K562 (cell line): ENCODE data around the gene SHB. TPM values are rescaled to one million over a fixed set of nuclear protein-coding genes. Genes with fewer than 3 reads are reported as not detected.

Source experiments
- ATF3 ChIP-seq, 2 experiments: fragments of 450-650 bp in 1 of 2; sonication (generic) in 1 of 2; formaldehyde crosslinking in 1 of 2; IDR thresholded peaks in 1 of 2; conservative IDR thresholded peaks in 1 of 2; 2 replicates each; pipeline versions ENCODE4 v1.6.1 to v1.8.1; 2016 to 2023; ENCODE audit warnings: mild to moderate bottlenecking in 2 of 2, moderate library complexity in 2 of 2, inconsistent platforms in 1 of 2, missing genetic modification reagents in 1 of 2
- ATF7 ChIP-seq: fragments of 450-650 bp; IDR thresholded peaks from 2 replicates; pipeline ENCODE4 v1.7.1; 2014; ENCODE audit warnings: mild to moderate bottlenecking, moderate library complexity
- FOSL1 ChIP-seq: fragments of 200-800 bp; sonication (Bioruptor generic); conservative IDR thresholded peaks from 2 replicates; pipeline ENCODE4 v1.6.1; 2016; ENCODE audit warnings: missing genetic modification characterization, missing compliant biosample characterization
- HDAC1 ChIP-seq, 2 experiments: fragments of 450-650 bp; IDR thresholded peaks; 2 replicates each; pipeline ENCODE4 v1.6.1; 2016 to 2017; ENCODE audit warnings: inconsistent platforms in 1 of 2, mild to moderate bottlenecking in 1 of 2, moderate library complexity in 1 of 2
- MAX ChIP-seq: sonication (generic); formaldehyde crosslinking; IDR thresholded peaks from 2 replicates; pipeline ENCODE4 v1.9.0; 2022; ENCODE audit warnings: mild to moderate bottlenecking, missing genetic modification reagents
- MAZ ChIP-seq, 2 experiments: fragments of 450-650 bp in 1 of 2; sonication (generic) in 1 of 2; formaldehyde crosslinking; IDR thresholded peaks in 1 of 2; conservative IDR thresholded peaks in 1 of 2; 2 replicates each; pipeline versions ENCODE4 v1.4.0 to v1.5.0; 2020; ENCODE audit warnings: mild to moderate bottlenecking in 1 of 2, missing genetic modification reagents in 1 of 2
- MEF2D ChIP-seq: conservative IDR thresholded peaks from 2 replicates; pipeline ENCODE4 v1.6.1; 2016; ENCODE audit warnings: low read depth, missing genetic modification characterization, missing compliant biosample characterization
- NCOA1 ChIP-seq: fragments of 450-650 bp; IDR thresholded peaks from 2 replicates; pipeline ENCODE4 v1.6.1; 2016; ENCODE audit warnings: low read depth
- OTX1 ChIP-seq: fragments of 450-650 bp; formaldehyde crosslinking; IDR thresholded peaks from 2 replicates; pipeline ENCODE4 v1.4.0; 2022; ENCODE audit warnings: mild to moderate bottlenecking
- PATZ1 ChIP-seq: fragments of 250-450 bp; sonication (Bioruptor Pico); IDR thresholded peaks from 2 replicates; pipeline ENCODE4 v1.5.0; 2020; ENCODE audit warnings: mild to moderate bottlenecking, borderline replicate concordance
- PRPF4 ChIP-seq: fragments of 200-400 bp; formaldehyde crosslinking; IDR thresholded peaks from one replicate; pipeline ENCODE4 v1.6.1; 2017; ENCODE audit warnings: low read length, low read depth, mild to moderate bottlenecking; ENCODE audit not compliant: insufficient read depth, poor library complexity, severe bottlenecking
- RREB1 ChIP-seq: fragments of 250-450 bp; sonication (Bioruptor Pico); IDR thresholded peaks from 2 replicates; pipeline ENCODE4 v1.4.0; 2020
- SIX5 ChIP-seq, 2 experiments: IDR thresholded peaks; 2 replicates each; pipeline ENCODE4 v1.6.1; 2011; ENCODE audit warnings: low read length in 2 of 2, borderline replicate concordance in 1 of 2, low read depth in 1 of 2, mild to moderate bottlenecking in 1 of 2, moderate library complexity in 1 of 2; ENCODE audit not compliant: insufficient read depth in 1 of 2
- VEZF1 ChIP-seq: fragments of 200-800 bp; sonication (Bioruptor generic); IDR thresholded peaks from 2 replicates; pipeline ENCODE4 v1.6.1; 2017; ENCODE audit warnings: missing genetic modification characterization, missing compliant biosample characterization
- ZNF239 ChIP-seq: fragments of 250-450 bp; sonication (Bioruptor Pico); IDR thresholded peaks from 2 replicates; pipeline ENCODE4 v1.4.0; 2020; ENCODE audit warnings: mild to moderate bottlenecking
- polyA plus RNA-seq, 8 experiments: library from polyadenylated mRNA; depleted of rRNA in 4 of 8; stranded (reverse) in 5 of 8; unstranded in 3 of 8; fragments of >200 nt; fragmentation: Nextera tagmentation in 2 of 8; fragmentation: Illumina TruSeq in 1 of 8; extraction: Ambion mirVana in 2 of 8; extraction: Trizol in 1 of 8; gene quantifications; 2 replicates each; pipeline versions ENCODE4 v1.2.1 to v1.2.3, GENCODE V29; 2011 to 2014; ENCODE audit warnings: inconsistent platforms in 1 of 8, missing spikeins in 1 of 8
- total RNA-seq, 7 experiments: library from RNA; depleted of rRNA in 6 of 7; stranded (reverse); fragments of >200 nt in 6 of 7; fragmentation: Illumina TruSeq in 2 of 7; extraction: Trizol in 2 of 7; gene quantifications; 2 replicates each; pipeline versions ENCODE4 v1.2.1 to v1.2.3, GENCODE V29; 2011 to 2021; ENCODE audit warnings: low replicate concordance in 1 of 7

Gene SHB
- total and polyA plus RNA-seq, 9 of the 15 experiments (the other 6 are each of a cell fraction or from before 2014, with no cell fraction given) = 0.78 to 16.0 (median 5.3) TPM

GRCh38 chr9:37913480-37914153, 155.4 kb downstream of the SHB start (continued):
- TF ChIP-seq RREB1 = peak; percentile 87
- TF ChIP-seq PATZ1 (CRISPR knock-in tag) = no peak
- TF ChIP-seq ATF7 = peak; percentile 71
- TF ChIP-seq VEZF1 (CRISPR knock-in tag) = peak; percentile 28; the same call in 1 of the 2 replicates
- peak; percentile 14; the same call in 1 of the 2 replicates for TF ChIP-seq MAX
- TF ChIP-seq ATF3 (IDR thresholded peaks at IDR 0.05) = 0 out of 2 replicates have a peak, but pooled peaks have one; percentile 15
- TF ChIP-seq ATF3 (CRISPR knock-in tag; conservative IDR thresholded peaks at IDR 0.05) = no peak
- no peak for TF ChIP-seq SIX5 (IDR thresholded peaks at IDR 0.05; ENCODE audit: borderline replicate concordance in 1 of 2, insufficient read depth in 1 of 2, low read depth in 1 of 2, low read length in 2 of 2)
- peak; percentile 61 to 65 for TF ChIP-seq MAZ (CRISPR knock-in tag; conservative IDR thresholded peaks at IDR 0.05 in 1 of 2, IDR thresholded peaks at IDR 0.05 in 1 of 2)
- no peak for TF ChIP-seq NCOA1
- peak; percentile 56; the same call in 1 of the 2 replicates for TF ChIP-seq FOSL1 (tag)
- peak; percentile 64 for TF ChIP-seq ZNF239 (CRISPR knock-in tag)
- TF ChIP-seq PRPF4 = no peak
- TF ChIP-seq MEF2D (tag) = no peak
- TF ChIP-seq OTX1 (CRISPR knock-in tag) = 0 out of 2 replicates have a peak, but pooled peaks have one; percentile 36
- TF ChIP-seq HDAC1 (IDR thresholded peaks at IDR 0.05) = 0 out of 4 replicates have a peak, but pooled peaks of 1 of the 2 experiments have one; percentile 37
